ENCODE measurements around the gene ST3GAL3. TPM values are rescaled to one million over a fixed set of nuclear protein-coding genes. Genes with fewer than 3 reads are reported as not detected.
"Not testable (repeated sequence)": the region's sequence is repeated elsewhere in the genome, so short reads cannot be mapped to it uniquely, and the experiment has no call there.

ST3GAL3 gene
- total RNA-seq, 1 donor from 2014 or later, result 20.5 TPM

DNA sequence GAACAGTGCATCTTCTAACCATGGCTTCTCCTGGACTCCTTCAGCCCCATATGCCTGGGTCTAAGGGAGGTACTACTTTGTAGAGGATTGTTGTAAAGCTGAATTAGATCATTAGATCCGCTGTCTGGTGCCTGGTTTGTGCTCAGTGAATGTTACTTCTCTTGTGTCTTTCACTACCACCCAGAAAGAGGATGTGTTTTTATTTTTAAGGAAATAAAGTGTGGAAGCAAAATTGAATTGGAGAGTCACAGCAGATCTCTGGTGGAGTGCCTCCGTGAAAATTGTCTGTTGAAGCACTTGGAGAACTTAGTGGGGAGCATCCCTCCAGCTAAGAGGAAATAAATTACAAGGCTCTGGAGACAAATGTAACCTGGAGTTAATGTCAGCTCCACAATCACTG is 124.5 kb downstream of the ST3GAL3 start:
- Histone ChIP-seq H3K27me3 (no peaks in the 10 kb centered on the region), H3K4me3 (no peak overlapping the region), H3K9me3 (no peaks in the 10 kb centered on the region), H3K36me3 (no peaks in the 10 kb centered on the region), H3K27ac (peak overlapping the region; percentile 11), H3K4me1 (peaks cover 34% of the 10 kb centered on the region)
- TF ChIP-seq, protein P1, sequence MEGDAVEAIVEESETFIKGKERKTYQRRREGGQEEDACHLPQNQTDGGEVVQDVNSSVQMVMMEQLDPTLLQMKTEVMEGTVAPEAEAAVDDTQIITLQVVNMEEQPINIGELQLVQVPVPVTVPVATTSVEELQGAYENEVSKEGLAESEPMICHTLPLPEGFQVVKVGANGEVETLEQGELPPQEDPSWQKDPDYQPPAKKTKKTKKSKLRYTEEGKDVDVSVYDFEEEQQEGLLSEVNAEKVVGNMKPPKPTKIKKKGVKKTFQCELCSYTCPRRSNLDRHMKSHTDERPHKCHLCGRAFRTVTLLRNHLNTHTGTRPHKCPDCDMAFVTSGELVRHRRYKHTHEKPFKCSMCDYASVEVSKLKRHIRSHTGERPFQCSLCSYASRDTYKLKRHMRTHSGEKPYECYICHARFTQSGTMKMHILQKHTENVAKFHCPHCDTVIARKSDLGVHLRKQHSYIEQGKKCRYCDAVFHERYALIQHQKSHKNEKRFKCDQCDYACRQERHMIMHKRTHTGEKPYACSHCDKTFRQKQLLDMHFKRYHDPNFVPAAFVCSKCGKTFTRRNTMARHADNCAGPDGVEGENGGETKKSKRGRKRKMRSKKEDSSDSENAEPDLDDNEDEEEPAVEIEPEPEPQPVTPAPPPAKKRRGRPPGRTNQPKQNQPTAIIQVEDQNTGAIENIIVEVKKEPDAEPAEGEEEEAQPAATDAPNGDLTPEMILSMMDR (IDR thresholded peaks at IDR 0.05), result no peak
- intact Hi-C loops (cut with DNase I), result no loop called here
- ATAC-seq (no peak), DNase-seq (no peak)

DNA sequence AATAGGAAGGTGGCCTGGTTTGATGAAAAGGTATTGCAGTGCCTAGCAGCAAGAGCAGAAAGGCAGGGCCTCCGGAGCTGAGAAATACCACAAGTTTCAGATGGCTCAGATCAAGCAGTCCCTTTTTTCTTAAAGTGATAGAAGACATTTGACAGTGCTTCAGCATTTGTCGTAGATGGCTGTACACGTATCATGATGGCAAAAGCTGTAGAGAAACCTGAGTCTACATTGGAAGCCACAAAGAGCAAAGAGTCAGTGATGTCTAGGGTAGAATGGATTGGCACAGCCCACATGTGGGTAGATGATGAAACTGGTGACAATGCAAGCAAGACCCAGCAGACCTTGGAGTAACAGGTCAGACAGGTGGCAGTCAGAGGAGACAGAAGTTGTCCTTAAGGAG is 124.9 kb downstream of the ST3GAL3 start:
- Histone ChIP-seq H3K9me3 (no peaks in the 10 kb centered on the region), H3K27me3 (no peaks in the 10 kb centered on the region), H3K4me3 (no peak overlapping the region), H3K4me1 (peaks cover 34% of the 10 kb centered on the region), H3K27ac (peak overlapping the region; percentile 11), H3K36me3 (no peaks in the 10 kb centered on the region)
- DNase-seq (no peak), ATAC-seq (no peak)
- intact Hi-C loops (cut with DNase I), result no loop called here
- TF ChIP-seq, protein P1 (IDR thresholded peaks at IDR 0.05), result no peak

DNA sequence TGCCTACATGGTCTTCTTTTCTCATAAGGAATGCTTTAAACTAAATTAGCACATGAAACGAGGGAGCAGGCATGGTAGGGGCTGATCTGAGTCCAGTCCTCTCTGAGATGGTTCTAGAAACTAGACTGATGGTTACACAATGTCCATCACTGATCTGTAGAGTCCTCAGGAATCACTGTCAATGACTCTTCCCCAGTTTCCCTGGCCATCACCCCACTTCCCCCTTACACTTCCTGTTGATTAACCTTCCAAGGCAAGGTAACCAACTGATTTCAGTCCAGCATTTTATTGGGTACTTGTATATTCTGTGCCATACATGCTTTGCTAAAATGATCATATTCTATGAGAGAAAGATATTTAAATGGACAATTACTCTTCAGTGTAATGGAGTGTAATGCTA is 125.7 kb downstream of the ST3GAL3 start:
- intact Hi-C loops (cut with DNase I), result no loop called here
- TF ChIP-seq, protein P1 (IDR thresholded peaks at IDR 0.05), result no peak
- no peaks in the 10 kb centered on the region for H3K9me3 ChIP-seq
- H3K27me3 ChIP-seq, result no peaks in the 10 kb centered on the region
- no peak for DNase-seq
- H3K27ac ChIP-seq, result no peak overlapping the region
- peaks cover 34% of the 10 kb centered on the region for H3K4me1 ChIP-seq
- ATAC-seq, result no peak
- no peaks in the 10 kb centered on the region for H3K36me3 ChIP-seq
- H3K4me3 ChIP-seq, result no peak overlapping the region

DNA sequence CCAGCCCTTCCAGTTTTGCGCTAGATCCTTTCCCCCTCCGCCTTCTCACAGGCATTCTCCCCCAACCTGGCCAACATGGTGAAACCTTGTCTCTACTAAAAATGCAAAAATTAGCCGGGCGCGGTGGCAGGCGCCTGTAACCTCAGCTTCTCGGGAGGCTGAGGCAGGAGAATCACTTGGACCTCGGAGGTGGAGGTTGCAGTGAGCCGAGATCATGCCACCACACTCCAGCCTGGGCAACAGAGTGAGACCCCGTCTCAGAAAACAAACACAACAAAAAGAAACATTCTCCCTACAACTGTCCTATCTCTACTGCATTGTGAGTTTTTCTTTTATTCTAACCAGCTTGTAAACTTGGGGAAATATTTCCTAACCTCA is 126.6 kb downstream of the ST3GAL3 start:
- ATAC-seq; intact Hi-C loops (cut with DNase I); DNase-seq; H3K4me3 ChIP-seq; H3K36me3 ChIP-seq; H3K27me3 ChIP-seq; H3K9me3 ChIP-seq: not testable (repeated sequence)
- Histone ChIP-seq H3K27ac (peak overlapping the region; percentile 75), H3K4me1 (peaks cover 34% of the 10 kb centered on the region)

DNA sequence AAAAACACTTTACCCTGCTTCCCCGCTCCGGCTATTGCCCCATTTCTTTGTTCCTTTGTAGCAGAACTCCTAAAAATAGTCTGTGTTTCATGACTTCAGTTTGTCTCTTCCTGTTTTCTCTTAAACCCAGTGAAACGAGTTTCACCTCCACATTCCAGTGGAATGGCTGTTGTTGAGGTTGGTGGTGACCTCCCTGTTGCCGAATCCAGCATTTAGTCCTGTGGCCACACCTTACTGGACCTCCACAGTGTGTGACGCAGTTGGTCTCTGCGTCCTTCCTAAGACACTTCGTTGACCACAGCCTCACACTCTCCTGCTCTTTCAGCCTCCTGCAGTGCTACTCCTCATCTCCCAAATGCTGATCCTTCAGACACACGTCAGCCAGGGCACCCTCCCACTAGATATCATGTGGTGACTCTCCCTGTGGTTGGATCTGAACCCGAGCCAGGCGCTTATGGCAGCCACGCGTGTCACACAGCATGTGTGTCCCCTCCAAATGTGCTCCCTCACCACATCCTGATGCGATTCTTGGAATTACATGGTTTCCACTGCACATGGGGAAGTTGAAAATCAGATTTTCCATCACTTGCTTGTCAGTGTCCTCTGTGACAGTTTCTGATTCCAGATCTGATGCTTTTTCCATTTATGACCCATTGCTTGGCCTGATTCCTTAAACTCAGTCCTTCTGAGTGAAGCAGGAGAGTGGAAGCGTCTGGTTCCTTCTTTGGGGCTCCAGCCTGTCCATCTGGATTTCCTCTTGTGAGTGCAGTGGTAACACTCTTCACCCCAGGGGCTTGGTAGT is 127.1 kb downstream of the ST3GAL3 start:
- Histone ChIP-seq H3K4me1 (peaks cover 34% of the 10 kb centered on the region), H3K27ac (peak overlapping the region; percentile 75), H3K36me3 (no peaks in the 10 kb centered on the region), H3K4me3 (no peak overlapping the region), H3K9me3 (no peaks in the 10 kb centered on the region), H3K27me3 (no peaks in the 10 kb centered on the region)
- TF ChIP-seq, protein P1 (IDR thresholded peaks at IDR 0.05), result no peak
- peak; percentile 68 for ATAC-seq
- DNase-seq, result peak; percentile 71
- intact Hi-C loops (cut with DNase I), result no loop called here

DNA sequence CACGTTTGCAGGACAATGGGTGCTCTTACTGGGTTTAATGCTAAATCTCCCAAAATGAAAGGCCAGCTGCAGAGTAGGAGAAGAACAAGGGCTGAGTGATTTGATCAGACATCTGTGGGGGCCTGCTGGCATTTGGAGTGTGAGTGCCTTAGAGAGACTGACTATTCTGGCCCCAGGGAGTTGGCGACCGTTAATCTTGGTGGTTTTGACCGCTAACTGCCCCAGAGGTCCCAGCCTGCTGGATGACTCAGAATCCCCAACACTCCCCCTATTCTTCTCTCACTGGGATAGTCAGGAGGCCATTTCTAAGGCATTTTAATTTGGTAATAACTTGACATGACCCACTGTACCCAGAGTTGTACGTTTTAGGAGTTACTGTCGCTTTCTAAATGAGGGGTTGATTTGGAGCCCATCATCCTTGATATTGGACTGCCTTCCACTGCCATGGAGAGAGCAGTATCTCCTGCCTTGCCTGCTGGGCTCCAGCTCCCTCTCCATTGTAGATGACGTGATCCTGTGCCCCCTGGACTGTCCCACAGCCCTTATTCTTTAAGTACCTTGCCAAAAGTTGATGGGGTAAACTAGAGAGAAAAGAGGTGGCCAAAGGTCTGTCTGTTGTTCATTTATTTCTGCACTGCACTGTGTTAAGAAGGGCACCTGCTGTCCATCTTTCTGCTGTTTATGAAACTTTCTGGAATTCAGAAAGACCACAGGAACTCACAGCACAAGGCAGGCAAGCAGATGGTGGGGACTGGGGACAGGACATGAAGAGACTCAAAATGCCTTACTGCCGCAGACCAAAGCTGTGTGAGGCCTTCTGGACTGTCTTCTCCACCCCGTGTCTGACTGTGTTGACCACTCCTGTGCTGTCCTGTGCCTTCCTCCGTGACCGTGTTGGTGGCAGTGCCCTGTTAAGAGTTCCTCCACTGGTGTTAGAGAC is 128.0 kb downstream of the ST3GAL3 start:
- H3K27ac ChIP-seq, result peak overlapping the region; percentile 75
- peaks cover 34% of the 10 kb centered on the region for H3K4me1 ChIP-seq
- H3K36me3 ChIP-seq, result no peaks in the 10 kb centered on the region
- TF ChIP-seq, protein P1 (IDR thresholded peaks at IDR 0.05), result no peak
- no peaks in the 10 kb centered on the region for H3K27me3 ChIP-seq
- no peaks in the 10 kb centered on the region for H3K9me3 ChIP-seq
- ATAC-seq, result no peak
- intact Hi-C loops (cut with DNase I), result no loop called here
- no peak for DNase-seq
- H3K4me3 ChIP-seq, result no peak overlapping the region

All from upper lobe of right lung (tissue), 1 donor.